Tibial nerve (tissue), 3 donors: ENCODE data around the gene KLK14.

Experiments
- EP300 ChIP-seq, 2 donors: sonication (generic); formaldehyde crosslinking; IDR thresholded peaks; one replicate each; pipeline ENCODE4 v1.6.1; 2017; ENCODE audit warnings: antibody characterized with exemption in 2 of 2, mild to moderate bottlenecking in 1 of 2
- POLR2A ChIP-seq, 2 donors: fragments of 450-650 bp; IDR thresholded peaks; one replicate each; pipeline ENCODE4 v1.6.1; 2017; ENCODE audit warnings: antibody characterized with exemption in 2 of 2, mild to moderate bottlenecking in 2 of 2, moderate library complexity in 2 of 2

DNA sequence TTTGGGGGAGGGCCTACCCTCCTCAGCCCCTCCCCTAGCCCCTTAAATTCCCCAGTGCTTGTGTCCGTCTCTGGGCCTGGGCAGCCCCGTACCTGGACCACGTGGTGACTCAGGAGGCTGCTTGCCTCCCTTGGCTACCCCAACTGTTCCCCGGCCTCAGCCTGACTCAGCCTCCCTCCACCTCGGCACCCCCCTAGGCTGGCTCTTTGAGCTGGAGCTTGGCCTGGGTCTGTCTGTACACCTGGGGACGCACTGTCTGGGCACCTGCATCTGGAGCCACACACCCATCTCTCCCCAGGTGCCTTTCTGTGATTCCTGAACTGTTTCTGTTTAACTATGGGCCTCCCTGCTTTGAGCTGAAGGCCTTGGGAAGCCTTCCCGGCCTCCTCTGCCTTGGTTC lies 1.8 kb upstream of the KLK14 start:
- TF ChIP-seq POLR2A (IDR thresholded peaks at IDR 0.05) (no peak), EP300 (IDR thresholded peaks at IDR 0.05) (no peak)
